ENCODE measurements around the gene PCDHA1.

GRCh38 chr5:140998921-140999410 is 213.0 kb downstream of the PCDHA1 start:
- TF ChIP-seq EZH2phosphoT487 (IDR thresholded peaks at IDR 0.05; ENCODE audit: low read depth): no peak
- no peak for TF ChIP-seq CTCF (IDR thresholded peaks at IDR 0.05; ENCODE audit: low read depth, low read length)

Measured in OCI-LY3 (cell line).